GM23248 (cell line): ENCODE data around the gene IRAK1. TPM values are rescaled to one million over a fixed set of nuclear protein-coding genes. Genes with fewer than 3 reads are reported as not detected.

Experiments used
- DNase-seq: peaks from one replicate; pipeline ENCODE4 v3.0.0-alpha.2; 2015
- H2AFZ ChIP-seq: fragments of 200-600 bp; sonication (generic); 2 replicates; pipeline ENCODE4 v1.6.1; 2016; ENCODE audit warnings: antibody characterized with exemption
- H3F3A ChIP-seq: fragments of 200-600 bp; sonication (generic); 2 replicates; pipeline ENCODE4 v1.6.1; 2016; ENCODE audit warnings: mild to moderate bottlenecking, antibody characterized with exemption, mixed run types; ENCODE audit not compliant: insufficient read depth
- H3K27ac ChIP-seq: fragments of 200-600 bp; sonication (generic); 2 replicates; pipeline ENCODE4 v1.5.1; 2016; ENCODE audit warnings: mild to moderate bottlenecking
- H3K27me3 ChIP-seq: fragments of 200-600 bp; sonication (generic); replicated peaks from 2 replicates; pipeline ENCODE4 v1.6.1; 2016; ENCODE audit warnings: mild to moderate bottlenecking; ENCODE audit not compliant: insufficient read depth
- H3K36me3 ChIP-seq: fragments of 200-600 bp; sonication (generic); 2 replicates; pipeline ENCODE4 v1.6.1; 2016; ENCODE audit warnings: low read depth, mild to moderate bottlenecking
- H3K4me1 ChIP-seq: fragments of 200-600 bp; sonication (generic); 2 replicates; pipeline ENCODE4 v1.6.1; 2016; ENCODE audit warnings: mild to moderate bottlenecking; ENCODE audit not compliant: insufficient read depth
- H3K4me2 ChIP-seq: fragments of 200-600 bp; sonication (generic); one replicate; pipeline ENCODE4 v1.6.1; 2016; ENCODE audit warnings: mild to moderate bottlenecking; ENCODE audit not compliant: unreplicated experiment
- H3K4me3 ChIP-seq: fragments of 200-600 bp; sonication (generic); 2 replicates; pipeline ENCODE4 v1.5.1; 2016; ENCODE audit warnings: mild to moderate bottlenecking
- H3K79me2 ChIP-seq: fragments of 200-600 bp; sonication (generic); 2 replicates; pipeline ENCODE4 v1.6.1; 2016; ENCODE audit warnings: mild to moderate bottlenecking; ENCODE audit not compliant: insufficient read depth
- H3K9ac ChIP-seq: fragments of 200-600 bp; sonication (generic); 2 replicates; pipeline ENCODE4 v1.6.1; 2016; ENCODE audit warnings: mild to moderate bottlenecking
- H3K9me2 ChIP-seq: fragments of 200-600 bp; sonication (generic); 2 replicates; pipeline ENCODE4 v1.6.1; 2016; ENCODE audit warnings: mixed run types, mild to moderate bottlenecking, moderate library complexity; ENCODE audit not compliant: insufficient read depth
- H3K9me3 ChIP-seq: fragments of 200-600 bp; sonication (generic); one replicate; pipeline ENCODE4 v1.6.1; 2017; ENCODE audit warnings: low read depth
- H4K20me1 ChIP-seq: fragments of 200-600 bp; sonication (generic); 2 replicates; pipeline ENCODE4 v1.6.0; 2016; ENCODE audit not compliant: insufficient read depth
- EZH2 ChIP-seq: fragments of 200-600 bp; sonication (generic); IDR thresholded peaks from 2 replicates; pipeline ENCODE4 v1.6.1; 2018; ENCODE audit warnings: antibody characterized with exemption, mild to moderate bottlenecking; ENCODE audit not compliant: insufficient read depth, poor library complexity, severe bottlenecking
- EZH2phosphoT487 ChIP-seq: fragments of 200-600 bp; sonication (generic); IDR thresholded peaks from 2 replicates; pipeline ENCODE4 v1.6.1; 2018; ENCODE audit warnings: antibody characterized with exemption, moderate library complexity, mild to moderate bottlenecking, low read depth; ENCODE audit not compliant: insufficient read depth
- WGBS, 2 experiments: methylation state at CpG; one replicate each; pipeline ENCODE4 v1.1.6; 2015 to 2017; ENCODE audit warnings: low lambda C conversion rate in 2 of 2, low coverage in 1 of 2; ENCODE audit errors: missing lambda C conversion rate in 2 of 2; 5-methylcytosine and 5-hydroxymethylcytosine counted together
- in situ Hi-C: fragments of 300-500 bp; cut with MboI; formaldehyde crosslinking; loops from 2 replicates; pipeline ENCODE4 v1.15.0; 2020
- polyA plus RNA-seq: library from polyadenylated mRNA; unstranded; fragments of >200 nt; fragmentation: Nextera tagmentation; extraction: Ambion mirVana; gene quantifications from 2 replicates; pipeline ENCODE4 v1.2.1, GENCODE V29; 2016
- total RNA-seq: library from RNA; depleted of rRNA; stranded (reverse); fragments of >200 nt; shearing (Covaris generic); gene quantifications from 2 replicates; pipeline ENCODE4 v1.2.3, GENCODE V29; 2014

Gene IRAK1
- total and polyA plus RNA-seq, 2 experiments from 2014 or later = 54.7 to 58.7 TPM

DNA sequence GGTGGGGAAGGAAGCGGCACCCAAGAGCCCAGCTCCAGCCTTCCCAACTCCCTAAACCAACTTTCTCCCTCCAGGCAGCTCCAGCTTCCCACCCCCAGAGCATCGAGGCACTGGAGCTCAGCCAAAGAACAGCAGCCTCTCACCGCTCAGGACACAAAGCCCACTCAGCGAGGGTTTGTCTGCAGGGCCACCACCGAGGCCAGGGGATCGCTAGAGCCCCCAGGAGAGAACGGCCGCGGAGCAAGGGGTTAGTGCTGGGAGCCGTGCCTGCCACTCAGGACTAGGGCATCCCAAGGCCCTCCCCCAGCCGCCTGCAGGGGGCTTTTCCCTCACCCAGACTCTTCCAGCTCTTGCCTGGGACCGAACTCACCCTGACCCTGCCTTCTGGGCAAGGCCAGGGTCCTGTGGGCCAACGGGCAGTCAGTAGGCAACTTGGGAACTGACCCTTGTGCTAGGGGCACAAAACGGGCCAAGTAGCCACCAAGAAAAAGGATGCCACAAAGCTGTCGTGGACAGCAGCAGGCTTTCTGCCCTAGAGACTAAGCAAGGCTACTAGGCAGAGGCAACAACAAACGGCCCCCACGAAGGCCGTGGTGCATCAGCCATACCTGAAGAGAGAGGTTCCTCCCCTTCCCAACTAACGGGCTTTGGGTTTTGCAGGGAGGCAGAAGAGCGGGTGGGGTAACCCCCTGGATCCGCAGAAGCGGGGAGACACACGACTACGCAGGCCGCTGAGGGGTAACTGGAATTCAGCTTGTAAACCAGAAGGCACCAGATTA is 50.4 kb downstream of the IRAK1 start:
- no peaks in the 10 kb centered on the region for H3K36me3 ChIP-seq
- no peaks in the 10 kb centered on the region for H4K20me1 ChIP-seq
- H3K9ac ChIP-seq = peak overlapping the region; percentile 100
- peak overlapping the region; percentile 100 for H3K27ac ChIP-seq
- DNase-seq = peak; percentile 29
- 0 to 2% methylated on average over 20 of the region's 25 CpGs for WGBS, 2 experiments
- no peak overlapping the region for H2AFZ ChIP-seq
- H3K9me3 ChIP-seq = no peaks in the 10 kb centered on the region
- H3K4me1 ChIP-seq = peaks cover 31% of the 10 kb centered on the region
- TF ChIP-seq EZH2 = no peak
- H3K4me2 ChIP-seq = peak overlapping the region; percentile 94
- no peaks in the 10 kb centered on the region for H3K9me2 ChIP-seq
- H3K27me3 ChIP-seq = no peaks in the 10 kb centered on the region
- peaks cover 70% of the 10 kb centered on the region for H3K79me2 ChIP-seq
- in situ Hi-C loops = no loop called here
- H3K4me3 ChIP-seq = peak overlapping the region; percentile 96
- peaks cover 13% of the 10 kb centered on the region; the same call in 1 of the 2 replicates for H3F3A ChIP-seq

DNA sequence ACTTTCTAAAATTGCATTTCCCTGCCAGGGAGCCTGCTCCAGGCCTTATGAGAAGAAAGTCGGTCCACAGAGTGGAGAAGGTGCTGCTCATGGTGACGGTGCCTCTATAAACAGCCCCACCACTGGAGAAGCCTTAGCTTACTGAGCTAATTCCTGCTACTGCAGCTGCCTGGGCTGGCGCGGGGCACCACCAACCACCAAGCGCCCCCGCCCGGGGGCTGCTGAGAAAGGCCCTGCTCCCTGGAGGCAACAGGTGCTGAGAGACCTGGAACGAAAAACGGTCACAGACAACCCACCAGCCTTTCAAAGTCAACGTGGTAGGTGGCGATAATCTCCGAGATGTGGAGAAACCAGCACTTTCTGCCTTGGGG is 51.0 kb downstream of the IRAK1 start:
- Histone ChIP-seq H3K27me3 (no peaks in the 10 kb centered on the region), H3K36me3 (no peaks in the 10 kb centered on the region), H3K9me2 (no peaks in the 10 kb centered on the region), H2AFZ (no peak overlapping the region), H4K20me1 (no peaks in the 10 kb centered on the region), H3K9me3 (no peaks in the 10 kb centered on the region), H3K4me1 (peaks cover 25% of the 10 kb centered on the region), H3K4me3 (peak overlapping the region; percentile 96), H3F3A (peaks cover 12% of the 10 kb centered on the region; the same call in 1 of the 2 replicates), H3K27ac (peak overlapping the region; percentile 100), H3K4me2 (peak overlapping the region; percentile 94), H3K79me2 (peaks cover 70% of the 10 kb centered on the region), H3K9ac (peak overlapping the region; percentile 100)
- peak; percentile 53 for DNase-seq
- no peak for TF ChIP-seq EZH2phosphoT487
- no peak for TF ChIP-seq EZH2
- in situ Hi-C loops = no loop called here
- WGBS, 2 experiments = 0 to 2% methylated on average over 6 to 7 of the region's 12 CpGs

DNA sequence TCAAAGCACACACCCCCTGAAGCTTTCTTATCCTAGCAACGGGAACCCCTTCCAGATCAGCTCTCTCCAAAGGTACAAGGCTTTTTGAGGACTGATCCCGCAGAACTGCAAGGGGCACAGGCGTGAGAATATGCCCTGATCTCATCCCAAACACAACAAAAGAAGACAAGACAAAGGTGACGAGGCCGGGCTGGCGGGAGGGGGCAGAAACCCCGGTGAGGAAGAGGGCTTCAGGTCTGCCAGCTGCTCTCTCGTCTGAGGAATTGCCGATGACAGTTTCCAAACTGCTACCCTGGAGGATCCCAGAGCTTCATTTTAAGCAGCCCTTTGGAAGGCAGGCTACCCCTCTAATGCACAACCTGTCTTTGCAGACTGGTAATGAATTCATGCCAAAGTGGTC is 51.4 kb downstream of the IRAK1 start:
- H3K9ac ChIP-seq = peak overlapping the region; percentile 100

DNA sequence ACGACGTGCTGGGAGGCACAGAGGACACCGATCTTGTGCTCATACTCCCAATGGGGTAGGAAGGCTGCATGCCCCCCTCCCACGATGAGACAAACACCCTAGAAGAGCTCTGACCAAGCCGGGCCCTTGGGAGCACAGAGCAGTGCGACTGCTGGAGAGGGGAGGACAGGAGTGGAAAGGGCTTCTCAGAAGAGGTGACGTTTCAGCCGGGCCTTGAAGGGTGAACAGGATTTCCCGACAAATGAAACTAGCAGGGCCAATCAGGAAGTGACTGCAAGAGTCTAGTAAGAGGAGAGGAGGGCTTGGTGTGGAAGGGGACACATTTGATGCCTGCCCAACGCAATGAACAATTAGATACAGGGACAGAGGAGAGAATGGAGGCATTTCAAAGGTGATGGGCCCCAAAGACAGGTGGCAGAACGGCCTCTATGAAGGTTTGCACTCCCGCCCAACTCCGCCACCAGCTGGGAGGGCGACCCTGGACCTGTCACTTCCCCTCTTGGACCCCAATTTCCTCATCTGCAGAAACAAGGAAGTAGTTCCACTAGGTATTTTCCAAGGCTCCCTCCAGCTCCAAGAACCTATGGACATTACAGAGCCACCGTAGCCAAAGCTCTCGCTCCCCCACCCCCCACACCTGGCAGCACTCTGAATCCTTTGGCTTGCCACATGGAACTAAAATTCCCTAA is 52.0 kb downstream of the IRAK1 start:
- Histone ChIP-seq H3K9me3 (no peaks in the 10 kb centered on the region), H3K27me3 (no peaks in the 10 kb centered on the region), H3K4me3 (no peak overlapping the region), H3K27ac (peak overlapping the region; percentile 100; the same call in 1 of the 2 replicates), H3K36me3 (no peaks in the 10 kb centered on the region), H4K20me1 (no peaks in the 10 kb centered on the region), H3F3A (0 out of 2 replicates have a peak, but pooled peaks cover 4% of the 10 kb centered on the region), H3K4me1 (peaks cover 24% of the 10 kb centered on the region), H3K9ac (peak overlapping the region; percentile 100; the same call in 1 of the 2 replicates), H2AFZ (no peak overlapping the region), H3K4me2 (peak overlapping the region; percentile 94), H3K9me2 (no peaks in the 10 kb centered on the region), H3K79me2 (peaks cover 73% of the 10 kb centered on the region)
- TF ChIP-seq EZH2phosphoT487 (no peak), EZH2 (no peak)
- 46 to 58% methylated on average over 12 to 16 of the region's 16 CpGs for WGBS, 2 experiments
- in situ Hi-C loops = no loop called here
- DNase-seq = no peak

More for the DNA sequence above, 51.4 kb downstream of the IRAK1 start:
- Histone ChIP-seq H3K9me3 (no peaks in the 10 kb centered on the region), H3K4me3 (peak overlapping the region; percentile 96), H3K79me2 (peaks cover 70% of the 10 kb centered on the region), H3K27me3 (no peaks in the 10 kb centered on the region), H3K9me2 (no peaks in the 10 kb centered on the region), H3F3A (peaks cover 7% of the 10 kb centered on the region; the same call in 1 of the 2 replicates), H3K4me2 (peak overlapping the region; percentile 94), H3K4me1 (peaks cover 24% of the 10 kb centered on the region), H4K20me1 (no peaks in the 10 kb centered on the region), H3K36me3 (no peaks in the 10 kb centered on the region), H2AFZ (no peak overlapping the region), H3K27ac (peak overlapping the region; percentile 100)
- no peak for DNase-seq
- 34 to 56% methylated on average over 6 to 7 of the region's 9 CpGs for whole genome bisulfite sequencing, 2 experiments
- TF ChIP-seq EZH2phosphoT487 = no peak
- TF ChIP-seq EZH2 = no peak
- in situ Hi-C loops = no loop called here
